Caco-2 (cell line): ENCODE measurements around the gene SSH2. TPM values are rescaled to one million over a fixed set of nuclear protein-coding genes. Genes with fewer than 3 reads are reported as not detected.

Experiments
- BruUV-seq: library from RNA; stranded (reverse); fragments of 400-500 nt; replicated peaks from 2 replicates; lab custom pipeline; 2021; lab: Mats Ljungman, UMichigan
- CTCF ChIA-PET: fragments of 300-600 bp; sonication (Branson Sonifier 250); formaldehyde crosslinking; loops from one replicate; lab custom pipeline; 2022; ENCODE audit warnings: antibody characterized with exemption; lab: Charles Lee
- POLR2A ChIA-PET: fragments of 300-600 bp; sonication (Branson Sonifier 250); formaldehyde crosslinking; loops from one replicate; lab custom pipeline; 2022; ENCODE audit warnings: antibody characterized with exemption; lab: Charles Lee
- DNase-seq, 2 experiments: peaks; one replicate each; pipeline versions ENCODE4 v3.0.0 to v3.0.0-alpha.2; 2020 to 2022
- H3K27me3 ChIP-seq: replicated peaks from 2 replicates; pipeline ENCODE4 v1.6.0; 2011; ENCODE audit warnings: low read length; ENCODE audit not compliant: control insufficient read depth, insufficient read depth
- H3K36me3 ChIP-seq: 2 replicates; pipeline ENCODE4 v1.5.1; 2011; ENCODE audit warnings: low read length; ENCODE audit not compliant: control insufficient read depth, insufficient read depth
- H3K4me1 ChIP-seq: fragments of 250-450 bp; sonication (Bioruptor Pico); 2 replicates; pipeline ENCODE4 v1.5.1; 2020; ENCODE audit warnings: mild to moderate bottlenecking
- H3K4me3 ChIP-seq: 2 replicates; pipeline ENCODE4 v1.5.1; 2011; ENCODE audit warnings: low read depth, mild to moderate bottlenecking, control low read depth, low read length
- H3K9me3 ChIP-seq: fragments of 250-450 bp; sonication (Bioruptor Pico); 2 replicates; pipeline ENCODE4 v1.5.1; 2020; ENCODE audit warnings: mild to moderate bottlenecking, moderate library complexity
- H3K27ac Mint-ChIP-seq: one replicate; pipeline ENCODE4 v1.8.0; 2022; ENCODE audit warnings: mixed read lengths; ENCODE audit not compliant: unreplicated experiment
- H3K27me3 Mint-ChIP-seq: one replicate; pipeline ENCODE4 v1.8.0; 2022; ENCODE audit warnings: mixed read lengths; ENCODE audit not compliant: insufficient read depth, unreplicated experiment
- H3K36me3 Mint-ChIP-seq: one replicate; pipeline ENCODE4 v1.8.0; 2022; ENCODE audit warnings: mild to moderate bottlenecking, mixed read lengths; ENCODE audit not compliant: insufficient read depth, unreplicated experiment
- H3K4me1 Mint-ChIP-seq: one replicate; pipeline ENCODE4 v1.8.0; 2022; ENCODE audit warnings: low read depth, mixed read lengths; ENCODE audit not compliant: unreplicated experiment
- H3K4me3 Mint-ChIP-seq: one replicate; pipeline ENCODE4 v1.8.0; 2022; ENCODE audit warnings: mild to moderate bottlenecking, moderate library complexity, mixed read lengths; ENCODE audit not compliant: unreplicated experiment
- H3K9me3 Mint-ChIP-seq: one replicate; pipeline ENCODE4 v1.8.0; 2022; ENCODE audit warnings: mixed read lengths; ENCODE audit not compliant: unreplicated experiment
- intact Hi-C: fragments of 100-400 bp; cut with micrococcal nuclease; formaldehyde crosslinking; loops from one replicate; pipeline ENCODE4 v1.10.0; 2022; ENCODE audit not compliant: unreplicated experiment
- total RNA-seq: library from RNA; stranded (reverse); gene quantifications from 2 replicates; pipeline ENCODE4 v1.2.3, GENCODE V29; 2022
- TF ChIP-seq, protein P1 (sequence below), 2 experiments: fragments of 200-600 bp in 1 of 2; IDR thresholded peaks; 1 replicate in 1 of 2; 2 replicates in 1 of 2; pipeline versions ENCODE4 v1.5.1 to v1.8.0; 2011 to 2022; ENCODE audit warnings: antibody characterized with exemption in 1 of 2, control low read depth in 1 of 2, inconsistent platforms in 1 of 2, low read depth in 1 of 2, low read length in 1 of 2, mild to moderate bottlenecking in 1 of 2, moderate library complexity in 1 of 2; ENCODE audit not compliant: insufficient read depth in 1 of 2, severe bottlenecking in 1 of 2, unreplicated experiment in 1 of 2

SSH2 gene
- total RNA-seq, 1 experiment from 2014 or later: 48.2 TPM

DNA sequence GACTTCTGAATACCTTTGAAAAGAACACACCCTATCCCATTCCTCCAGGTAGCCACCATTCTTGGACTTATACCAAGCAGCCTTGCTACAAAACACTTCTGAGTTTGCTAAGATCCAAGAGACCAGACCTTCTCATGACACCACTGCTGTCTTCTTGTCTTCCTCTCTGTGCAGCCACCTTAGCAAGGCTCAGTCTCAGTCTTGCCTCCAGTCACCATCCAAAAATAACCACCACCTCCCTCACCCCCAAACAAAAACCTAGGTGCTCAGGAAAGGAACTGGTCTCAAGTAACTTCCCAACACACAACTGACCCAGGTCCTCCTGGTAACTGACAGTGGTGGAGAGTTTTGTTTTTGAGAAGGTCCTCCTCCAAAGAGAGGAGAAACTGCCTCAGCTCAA lies 216.4 kb downstream of the SSH2 start:
- no peaks in the 10 kb centered on the region for H3K9me3 ChIP-seq
- POLR2A ChIA-PET: no interaction called here
- H3K4me3 Mint-ChIP-seq: no peak overlapping the region
- H3K36me3 ChIP-seq: no peaks in the 10 kb centered on the region; the same call in 1 of the 2 replicates
- BruUV-seq: no TSS peak
- H3K4me1 Mint-ChIP-seq: peaks cover 28% of the 10 kb centered on the region
- DNase-seq: no peak
- peaks cover 7% of the 10 kb centered on the region for H3K36me3 Mint-ChIP-seq
- TF ChIP-seq, protein P1, sequence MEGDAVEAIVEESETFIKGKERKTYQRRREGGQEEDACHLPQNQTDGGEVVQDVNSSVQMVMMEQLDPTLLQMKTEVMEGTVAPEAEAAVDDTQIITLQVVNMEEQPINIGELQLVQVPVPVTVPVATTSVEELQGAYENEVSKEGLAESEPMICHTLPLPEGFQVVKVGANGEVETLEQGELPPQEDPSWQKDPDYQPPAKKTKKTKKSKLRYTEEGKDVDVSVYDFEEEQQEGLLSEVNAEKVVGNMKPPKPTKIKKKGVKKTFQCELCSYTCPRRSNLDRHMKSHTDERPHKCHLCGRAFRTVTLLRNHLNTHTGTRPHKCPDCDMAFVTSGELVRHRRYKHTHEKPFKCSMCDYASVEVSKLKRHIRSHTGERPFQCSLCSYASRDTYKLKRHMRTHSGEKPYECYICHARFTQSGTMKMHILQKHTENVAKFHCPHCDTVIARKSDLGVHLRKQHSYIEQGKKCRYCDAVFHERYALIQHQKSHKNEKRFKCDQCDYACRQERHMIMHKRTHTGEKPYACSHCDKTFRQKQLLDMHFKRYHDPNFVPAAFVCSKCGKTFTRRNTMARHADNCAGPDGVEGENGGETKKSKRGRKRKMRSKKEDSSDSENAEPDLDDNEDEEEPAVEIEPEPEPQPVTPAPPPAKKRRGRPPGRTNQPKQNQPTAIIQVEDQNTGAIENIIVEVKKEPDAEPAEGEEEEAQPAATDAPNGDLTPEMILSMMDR (IDR thresholded peaks at IDR 0.05; ENCODE audit: insufficient read depth in 1 of 2, low read depth in 1 of 2, low read length in 1 of 2, severe bottlenecking in 1 of 2, unreplicated experiment in 1 of 2): no peak
- intact Hi-C loops: no loop called here
- H3K4me1 ChIP-seq: peaks cover 39% of the 10 kb centered on the region
- CTCF ChIA-PET: no interaction called here
- no peak overlapping the region for H3K27ac Mint-ChIP-seq
- no peaks in the 10 kb centered on the region for H3K9me3 Mint-ChIP-seq
- H3K27me3 Mint-ChIP-seq: no peaks in the 10 kb centered on the region
- H3K27me3 ChIP-seq: no peaks in the 10 kb centered on the region
- H3K4me3 ChIP-seq: no peak overlapping the region

DNA sequence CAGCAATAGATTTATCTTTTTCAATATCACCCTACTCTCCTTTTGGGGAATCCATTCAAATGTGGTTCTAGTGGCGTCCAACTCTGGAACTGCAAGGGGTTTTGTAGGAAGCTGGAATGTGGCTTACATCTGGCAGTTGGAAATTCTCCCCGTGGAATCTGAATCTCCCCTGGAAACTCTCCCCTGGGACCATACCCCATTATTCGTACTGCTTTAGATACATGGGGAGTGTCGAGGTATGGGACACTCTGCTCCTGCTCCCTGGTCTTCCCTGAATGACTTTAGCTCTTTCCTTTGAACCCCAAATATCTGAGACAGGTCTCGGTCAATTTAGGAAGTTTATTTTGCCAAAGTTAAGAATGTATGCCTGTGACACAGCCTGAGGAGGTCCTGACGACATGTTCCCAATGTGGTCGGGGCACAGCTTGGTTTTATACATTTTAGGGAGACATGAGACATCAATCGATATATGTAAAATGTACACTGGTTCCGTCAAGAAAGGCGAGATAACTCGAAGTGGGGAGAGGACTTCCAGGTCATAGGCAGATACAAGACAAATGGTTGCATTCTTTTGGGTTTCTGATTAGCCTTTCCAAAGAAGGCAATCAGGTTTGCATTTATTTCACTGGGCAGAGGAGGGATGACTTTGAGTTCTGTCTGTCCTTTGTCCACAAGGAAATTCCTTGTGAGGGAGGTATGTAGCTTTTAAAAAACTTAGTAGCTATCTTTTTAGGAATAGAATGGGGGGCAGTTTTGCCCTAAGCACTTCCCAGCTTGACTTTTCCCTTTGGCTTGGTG lies 218.2 kb downstream of the SSH2 start:
- Histone ChIP-seq H3K36me3 (no peaks in the 10 kb centered on the region; the same call in 1 of the 2 replicates), H3K4me3 (no peak overlapping the region), H3K27me3 (no peaks in the 10 kb centered on the region), H3K4me1 (peaks cover 39% of the 10 kb centered on the region), H3K9me3 (no peaks in the 10 kb centered on the region)
- H3K27ac Mint-ChIP-seq: peak overlapping the region; percentile 27
- no TSS peak for BruUV-seq
- TF ChIP-seq, protein P1 (IDR thresholded peaks at IDR 0.05; ENCODE audit: insufficient read depth in 1 of 2, low read depth in 1 of 2, low read length in 1 of 2, severe bottlenecking in 1 of 2, unreplicated experiment in 1 of 2): no peak
- DNase-seq: no peak
- intact Hi-C loops: loop anchor here (2.0 kb wide), 1 partner anchor 15 kb away; no protein-coding TSS in a partner anchor
- no peaks in the 10 kb centered on the region for H3K9me3 Mint-ChIP-seq
- CTCF ChIA-PET: interaction anchor here (0.6 to 1.2 kb wide), 4 partner anchors 11 to 1503 kb away, joined by 3 to 7 read pairs (median 4); no protein-coding TSS in a partner anchor
- H3K4me3 Mint-ChIP-seq: no peak overlapping the region
- peaks cover 28% of the 10 kb centered on the region for H3K4me1 Mint-ChIP-seq
- no peaks in the 10 kb centered on the region for H3K27me3 Mint-ChIP-seq
- no peaks in the 10 kb centered on the region for H3K36me3 Mint-ChIP-seq
- POLR2A ChIA-PET: interaction anchor here (0.6 kb wide), 1 partner anchor 10 kb away, joined by 10 read pairs; no protein-coding TSS in a partner anchor

DNA sequence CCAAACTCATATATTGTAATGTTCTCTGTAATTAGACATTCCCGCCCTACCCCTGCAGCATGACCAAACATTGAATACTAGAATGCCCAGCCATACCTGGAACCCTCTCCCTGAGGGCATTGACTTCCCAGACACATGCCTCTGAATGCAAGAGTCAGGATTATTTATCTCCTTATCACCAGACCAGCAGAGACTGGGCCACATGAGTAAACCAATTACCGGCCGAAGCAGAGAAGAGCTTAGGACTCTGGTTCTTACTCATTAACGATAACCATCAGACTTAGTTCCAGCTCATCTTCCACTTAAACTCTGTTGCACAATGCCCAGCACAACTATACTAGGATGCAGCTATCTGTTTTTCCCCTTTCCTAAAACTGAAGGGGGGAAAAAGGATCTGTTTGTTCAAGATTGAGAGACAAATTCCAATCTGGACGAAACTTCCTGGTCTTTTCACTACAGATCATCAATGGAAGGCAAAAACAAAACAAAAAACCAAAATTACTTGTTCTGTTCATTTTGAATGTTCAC lies 219.1 kb downstream of the SSH2 start:
- CTCF ChIA-PET: interaction anchor here (0.5 to 1.2 kb wide), 4 partner anchors 12 to 1504 kb away, joined by 3 to 7 read pairs (median 5); no protein-coding TSS in a partner anchor
- Histone ChIP-seq H3K4me1 (peaks cover 39% of the 10 kb centered on the region), H3K9me3 (no peaks in the 10 kb centered on the region), H3K4me3 (no peak overlapping the region), H3K36me3 (no peaks in the 10 kb centered on the region; the same call in 1 of the 2 replicates), H3K27me3 (no peaks in the 10 kb centered on the region)
- Mint-ChIP-seq H3K27me3 (no peaks in the 10 kb centered on the region), H3K36me3 (no peaks in the 10 kb centered on the region), H3K27ac (peak overlapping the region; percentile 35), H3K9me3 (no peaks in the 10 kb centered on the region), H3K4me3 (no peak overlapping the region), H3K4me1 (peaks cover 28% of the 10 kb centered on the region)
- BruUV-seq: no TSS peak
- POLR2A ChIA-PET: interaction anchor here (0.6 kb wide), 1 partner anchor 9 kb away, joined by 10 read pairs; no protein-coding TSS in a partner anchor
- intact Hi-C loops: loop anchor here (2.0 kb wide), 1 partner anchor 16 kb away; no protein-coding TSS in a partner anchor
- DNase-seq: peak; percentile 68 to 78
- TF ChIP-seq, protein P1 (IDR thresholded peaks at IDR 0.05; ENCODE audit: insufficient read depth in 1 of 2, low read depth in 1 of 2, low read length in 1 of 2, severe bottlenecking in 1 of 2, unreplicated experiment in 1 of 2): no peak
